NCI-H128 (cell line): ENCODE results near the gene SNRPD3.
"Not testable (repeated sequence)": the region's sequence is repeated elsewhere in the genome, so short reads cannot be mapped to it uniquely, and the experiment has no call there.

Experiments used
- DNase-seq: peaks from one replicate; lab custom pipeline; 2025; ENCODE audit not compliant: unreplicated experiment; lab: John Stamatoyannopoulos, UW

SNRPD3 gene

GRCh38 chr22:24607429-24607983 lies 51.7 kb downstream of the SNRPD3 start:
- not testable (repeated sequence) for DNase-seq

GRCh38 chr22:24608327-24608726 lies 52.5 kb downstream of the SNRPD3 start:
- not testable (repeated sequence) for DNase-seq

GRCh38 chr22:24609888-24610287 lies 54.1 kb downstream of the SNRPD3 start:
- not testable (repeated sequence) for DNase-seq

- DNase-seq = not testable (repeated sequence)
Observed at GRCh38 chr22:24614794-24615193, 59.0 kb downstream of the SNRPD3 start.

GRCh38 chr22:24621244-24621643 lies 65.4 kb downstream of the SNRPD3 start:
- not testable (repeated sequence) for DNase-seq

- not testable (repeated sequence) for DNase-seq
Observed at GRCh38 chr22:24622596-24622995, 66.8 kb downstream of the SNRPD3 start.
